ENCODE measurements around the gene CCNA2.

Gene CCNA2

DNA sequence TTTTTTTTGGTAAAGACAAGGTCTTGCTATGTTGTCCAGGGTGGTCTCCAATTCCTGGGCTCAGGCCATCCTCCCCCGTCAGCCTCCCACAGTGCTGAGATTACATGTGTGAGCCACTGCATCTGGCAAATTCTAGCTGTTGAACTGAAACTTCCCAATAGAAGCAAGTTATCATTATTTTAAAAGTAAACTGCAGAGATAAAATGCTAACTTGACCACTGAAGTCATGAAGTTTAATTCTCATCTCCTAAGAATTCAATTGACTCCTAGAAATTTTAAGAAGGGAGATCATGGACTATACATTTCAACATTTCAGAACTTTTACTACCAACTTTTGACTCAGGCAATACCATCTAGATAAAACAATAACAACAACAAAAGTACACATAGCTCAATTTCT lies 34.2 kb downstream of the CCNA2 start:
- no peak overlapping the region for H2AFZ ChIP-seq (ENCODE audit: insufficient read depth, low read length, poor library complexity)
- H3K4me2 ChIP-seq (ENCODE audit: low read length): no peak overlapping the region
- no peaks in the 10 kb centered on the region for H3K79me2 ChIP-seq (ENCODE audit: control insufficient read depth, insufficient read depth, low read length, poor library complexity)
- no peak overlapping the region for H4K91ac ChIP-seq (ENCODE audit: low read depth, low read length)
- DNase-seq: no peak
- no peak overlapping the region for H3K14ac ChIP-seq (ENCODE audit: low read length)
- H3K36me3 ChIP-seq (ENCODE audit: control insufficient read depth in 1 of 2, insufficient read depth in 2 of 2, low read length in 2 of 2): no peaks in the 10 kb centered on the region
- H2BK12ac ChIP-seq (ENCODE audit: low read length): no peak overlapping the region
- no peaks in the 10 kb centered on the region for H3K79me1 ChIP-seq (ENCODE audit: low read length)
- H3K9ac ChIP-seq (ENCODE audit: low read length): no peak overlapping the region
- H3K9me3 ChIP-seq (ENCODE audit: insufficient read depth, low read depth, low read length): no peaks in the 10 kb centered on the region
- H3K27ac ChIP-seq (ENCODE audit: low read depth, low read length): no peak overlapping the region
- no peak overlapping the region for H2BK5ac ChIP-seq (ENCODE audit: low read depth, low read length, poor library complexity)
- no peak overlapping the region for H4K12ac ChIP-seq (ENCODE audit: low read depth, low read length)
- H3K27me3 ChIP-seq (ENCODE audit: insufficient read depth, low read length): no peaks in the 10 kb centered on the region
- H2BK120ac ChIP-seq (ENCODE audit: insufficient read depth, low read length, poor library complexity): no peak overlapping the region
- no peak overlapping the region for H3K4ac ChIP-seq (ENCODE audit: low read depth, low read length)
- no peak overlapping the region for H2AK5ac ChIP-seq (ENCODE audit: low read length)
- no peak overlapping the region for H3K18ac ChIP-seq (ENCODE audit: low read length)
- H3K4me1 ChIP-seq (ENCODE audit: control insufficient read depth in 1 of 2, insufficient read depth in 2 of 2, low read length in 2 of 2): no peaks in the 10 kb centered on the region
- H3K23ac ChIP-seq (ENCODE audit: low read length): no peak overlapping the region
- WGBS (ENCODE audit: extremely low coverage, insufficient coverage, insufficient read length): no CpG with 5 or more reads among the region's 1 CpG
- H4K8ac ChIP-seq (ENCODE audit: low read depth, low read length): no peak overlapping the region
- H3K4me3 ChIP-seq (ENCODE audit: low read depth, low read length): no peak overlapping the region

- no peak overlapping the region for H3K4me2 ChIP-seq (ENCODE audit: low read length)
- WGBS (ENCODE audit: extremely low coverage, insufficient coverage, insufficient read length): no CpG with 5 or more reads among the region's 2 CpGs
- H3K14ac ChIP-seq (ENCODE audit: low read length): no peak overlapping the region
- no peak overlapping the region for H2AFZ ChIP-seq (ENCODE audit: insufficient read depth, low read length, poor library complexity)
- no peak overlapping the region for H4K12ac ChIP-seq (ENCODE audit: low read depth, low read length)
- no peak overlapping the region for H2BK5ac ChIP-seq (ENCODE audit: low read depth, low read length, poor library complexity)
- no peak overlapping the region for H3K9ac ChIP-seq (ENCODE audit: low read length)
- H3K36me3 ChIP-seq (ENCODE audit: control insufficient read depth in 1 of 2, insufficient read depth in 2 of 2, low read length in 2 of 2): no peaks in the 10 kb centered on the region
- no peak overlapping the region for H4K91ac ChIP-seq (ENCODE audit: low read depth, low read length)
- H3K79me2 ChIP-seq (ENCODE audit: control insufficient read depth, insufficient read depth, low read length, poor library complexity): no peaks in the 10 kb centered on the region
- no peak overlapping the region for H3K18ac ChIP-seq (ENCODE audit: low read length)
- no peak for DNase-seq
- H3K79me1 ChIP-seq (ENCODE audit: low read length): no peaks in the 10 kb centered on the region
- no peak overlapping the region for H3K27ac ChIP-seq (ENCODE audit: low read depth, low read length)
- no peak overlapping the region for H3K23ac ChIP-seq (ENCODE audit: low read length)
- H3K4me1 ChIP-seq (ENCODE audit: control insufficient read depth in 1 of 2, insufficient read depth in 2 of 2, low read length in 2 of 2): no peaks in the 10 kb centered on the region
- no peak overlapping the region for H3K4ac ChIP-seq (ENCODE audit: low read depth, low read length)
- H2BK12ac ChIP-seq (ENCODE audit: low read length): no peak overlapping the region
- no peaks in the 10 kb centered on the region for H3K9me3 ChIP-seq (ENCODE audit: insufficient read depth, low read depth, low read length)
- no peaks in the 10 kb centered on the region for H3K27me3 ChIP-seq (ENCODE audit: insufficient read depth, low read length)
- H2BK120ac ChIP-seq (ENCODE audit: insufficient read depth, low read length, poor library complexity): no peak overlapping the region
- H4K8ac ChIP-seq (ENCODE audit: low read depth, low read length): no peak overlapping the region
- no peak overlapping the region for H3K4me3 ChIP-seq (ENCODE audit: low read depth, low read length)
- H2AK5ac ChIP-seq (ENCODE audit: low read length): no peak overlapping the region
Measured at GRCh38 chr4:121788896-121789295, 34.8 kb downstream of the CCNA2 start.

- WGBS (ENCODE audit: extremely low coverage, insufficient coverage, insufficient read length): no CpG with 5 or more reads among the region's 2 CpGs
- H3K36me3 ChIP-seq (ENCODE audit: control insufficient read depth in 1 of 2, insufficient read depth in 2 of 2, low read length in 2 of 2): no peaks in the 10 kb centered on the region
- no peaks in the 10 kb centered on the region for H3K9me3 ChIP-seq (ENCODE audit: insufficient read depth, low read depth, low read length)
- H3K23ac ChIP-seq (ENCODE audit: low read length): no peak overlapping the region
- H3K4ac ChIP-seq (ENCODE audit: low read depth, low read length): no peak overlapping the region
- H3K27me3 ChIP-seq (ENCODE audit: insufficient read depth, low read length): no peaks in the 10 kb centered on the region
- DNase-seq: no peak
- H3K4me2 ChIP-seq (ENCODE audit: low read length): no peak overlapping the region
- H3K4me3 ChIP-seq (ENCODE audit: low read depth, low read length): no peak overlapping the region
- H3K9ac ChIP-seq (ENCODE audit: low read length): no peak overlapping the region
- no peaks in the 10 kb centered on the region for H3K79me1 ChIP-seq (ENCODE audit: low read length)
- no peak overlapping the region for H4K8ac ChIP-seq (ENCODE audit: low read depth, low read length)
- H2BK120ac ChIP-seq (ENCODE audit: insufficient read depth, low read length, poor library complexity): no peak overlapping the region
- H4K91ac ChIP-seq (ENCODE audit: low read depth, low read length): no peak overlapping the region
- H2BK5ac ChIP-seq (ENCODE audit: low read depth, low read length, poor library complexity): no peak overlapping the region
- no peak overlapping the region for H2AFZ ChIP-seq (ENCODE audit: insufficient read depth, low read length, poor library complexity)
- H3K4me1 ChIP-seq (ENCODE audit: control insufficient read depth in 1 of 2, insufficient read depth in 2 of 2, low read length in 2 of 2): no peaks in the 10 kb centered on the region
- H3K14ac ChIP-seq (ENCODE audit: low read length): no peak overlapping the region
- H4K12ac ChIP-seq (ENCODE audit: low read depth, low read length): no peak overlapping the region
- no peak overlapping the region for H2AK5ac ChIP-seq (ENCODE audit: low read length)
- H3K18ac ChIP-seq (ENCODE audit: low read length): no peak overlapping the region
- no peaks in the 10 kb centered on the region for H3K79me2 ChIP-seq (ENCODE audit: control insufficient read depth, insufficient read depth, low read length, poor library complexity)
- no peak overlapping the region for H2BK12ac ChIP-seq (ENCODE audit: low read length)
- no peak overlapping the region for H3K27ac ChIP-seq (ENCODE audit: low read depth, low read length)
Measured at GRCh38 chr4:121786221-121786620, 37.5 kb downstream of the CCNA2 start.

DNA sequence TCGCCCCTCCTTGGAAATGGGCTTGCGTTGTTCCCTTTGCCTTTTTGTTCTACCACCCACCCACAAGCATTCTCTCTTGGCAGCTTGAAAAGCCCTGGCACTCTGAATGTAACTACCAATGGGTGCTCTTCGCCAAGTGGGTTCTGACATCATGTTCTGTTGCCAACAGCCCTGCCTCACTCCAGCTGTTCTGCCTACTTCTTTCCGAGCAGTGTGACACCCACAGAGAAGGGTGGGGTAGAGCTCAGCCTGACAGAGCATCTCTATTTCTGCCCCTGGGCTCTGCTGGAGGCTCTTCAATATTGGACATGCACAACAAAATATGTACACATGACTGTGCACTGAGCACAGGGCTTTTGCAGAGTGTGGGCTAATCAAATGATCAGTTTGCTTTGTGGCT lies 38.2 kb downstream of the CCNA2 start:
- Histone ChIP-seq H3K4me3 (ENCODE audit: low read depth, low read length) (no peak overlapping the region), H2AK5ac (ENCODE audit: low read length) (no peak overlapping the region), H3K36me3 (ENCODE audit: control insufficient read depth in 1 of 2, insufficient read depth in 2 of 2, low read length in 2 of 2) (no peaks in the 10 kb centered on the region), H3K9me3 (ENCODE audit: insufficient read depth, low read depth, low read length) (no peaks in the 10 kb centered on the region), H2BK5ac (ENCODE audit: low read depth, low read length, poor library complexity) (no peak overlapping the region), H3K27me3 (ENCODE audit: insufficient read depth, low read length) (no peaks in the 10 kb centered on the region), H3K79me1 (ENCODE audit: low read length) (no peaks in the 10 kb centered on the region), H3K18ac (ENCODE audit: low read length) (no peak overlapping the region), H3K79me2 (ENCODE audit: control insufficient read depth, insufficient read depth, low read length, poor library complexity) (no peaks in the 10 kb centered on the region), H3K27ac (ENCODE audit: low read depth, low read length) (no peak overlapping the region), H3K4me1 (ENCODE audit: control insufficient read depth in 1 of 2, insufficient read depth in 2 of 2, low read length in 2 of 2) (no peaks in the 10 kb centered on the region), H3K14ac (ENCODE audit: low read length) (no peak overlapping the region), H3K4ac (ENCODE audit: low read depth, low read length) (no peak overlapping the region), H2BK12ac (ENCODE audit: low read length) (no peak overlapping the region), H2AFZ (ENCODE audit: insufficient read depth, low read length, poor library complexity) (no peak overlapping the region), H3K23ac (ENCODE audit: low read length) (no peak overlapping the region), H4K91ac (ENCODE audit: low read depth, low read length) (no peak overlapping the region), H2BK120ac (ENCODE audit: insufficient read depth, low read length, poor library complexity) (no peak overlapping the region), H3K9ac (ENCODE audit: low read length) (no peak overlapping the region), H3K4me2 (ENCODE audit: low read length) (no peak overlapping the region), H4K8ac (ENCODE audit: low read depth, low read length) (no peak overlapping the region), H4K12ac (ENCODE audit: low read depth, low read length) (no peak overlapping the region)
- DNase-seq: peak in 1 of 2 donors; percentile 13
- no CpG with 5 or more reads among the region's 4 CpGs for WGBS (ENCODE audit: extremely low coverage, insufficient coverage, insufficient read length)

All from trophoblast cell (in vitro differentiated cells and primary cell).